ENCODE measurements around the gene CTTNBP2NL.

CTTNBP2NL gene

GRCh38 chr1:112363636-112364035 is 32.4 kb upstream of the CTTNBP2NL start:
- no peak overlapping the region for H3K4me3 ChIP-seq (ENCODE audit: low read depth, low read length)
- H3K36me3 ChIP-seq (ENCODE audit: control insufficient read depth in 2 of 2, insufficient read depth in 1 of 2, low read length in 2 of 2) = no peaks in the 10 kb centered on the region
- H3K9me3 ChIP-seq (ENCODE audit: control insufficient read depth, insufficient read depth, low read depth, low read length) = no peaks in the 10 kb centered on the region
- no peak overlapping the region for H3K27ac ChIP-seq (ENCODE audit: extremely low read depth, low read depth, low read length)
- TF ChIP-seq ZNF146 (tag by site-specific recombination; IDR thresholded peaks at IDR 0.05) = no peak
- TF ChIP-seq ZBTB10 (tag by site-specific recombination; IDR thresholded peaks at IDR 0.05) = no peak
- TF ChIP-seq ZNF302 (tag by site-specific recombination; IDR thresholded peaks at IDR 0.05; ENCODE audit: low read depth) = no peak
- no peak for TF ChIP-seq ZBTB11 (tag by site-specific recombination; conservative IDR thresholded peaks at IDR 0.05; ENCODE audit: low read depth)
- no peak for TF ChIP-seq ZNF26 (tag by site-specific recombination; IDR thresholded peaks at IDR 0.05)
- TF ChIP-seq ZNF239 (tag by site-specific recombination; IDR thresholded peaks at IDR 0.05) = no peak
- TF ChIP-seq ZNF670 (tag by site-specific recombination; IDR thresholded peaks at IDR 0.05; ENCODE audit: low read depth) = no peak
- TF ChIP-seq PBX3 (CRISPR knock-in tag; IDR thresholded peaks at IDR 0.05) = no peak
- TF ChIP-seq ZNF530 (tag by site-specific recombination; IDR thresholded peaks at IDR 0.05; ENCODE audit: low read depth) = no peak
- TF ChIP-seq YY2 (tag by site-specific recombination; IDR thresholded peaks at IDR 0.05) = no peak
- H3K4me1 ChIP-seq (ENCODE audit: control insufficient read depth, insufficient read depth, low read length) = no peaks in the 10 kb centered on the region
- ChIA-PET CTCF (no interaction called here), POLR2A (no interaction called here)

GRCh38 chr1:112368198-112368597 is 27.8 kb upstream of the CTTNBP2NL start:
- no peak for TF ChIP-seq ZNF747 (tag by site-specific recombination; IDR thresholded peaks at IDR 0.05)
- no peak for TF ChIP-seq ZNF629 (tag by site-specific recombination; IDR thresholded peaks at IDR 0.05)
- no peak for TF ChIP-seq ZNF211 (tag by site-specific recombination; IDR thresholded peaks at IDR 0.05; ENCODE audit: low read depth)
- no peak for TF ChIP-seq ZNF416 (tag by site-specific recombination; IDR thresholded peaks at IDR 0.05)
- TF ChIP-seq SALL2 (tag by site-specific recombination; IDR thresholded peaks at IDR 0.05; ENCODE audit: borderline replicate concordance) = no peak
- TF ChIP-seq ZNF658 (tag by site-specific recombination; IDR thresholded peaks at IDR 0.05) = no peak
- H3K9me3 ChIP-seq (ENCODE audit: control insufficient read depth, insufficient read depth, low read depth, low read length) = no peaks in the 10 kb centered on the region
- no peak overlapping the region for H3K4me3 ChIP-seq (ENCODE audit: low read depth, low read length)
- POLR2A ChIA-PET = no interaction called here
- no peak overlapping the region for H3K27ac ChIP-seq (ENCODE audit: extremely low read depth, low read depth, low read length)
- H3K4me1 ChIP-seq (ENCODE audit: control insufficient read depth, insufficient read depth, low read length) = no peaks in the 10 kb centered on the region
- H3K36me3 ChIP-seq (ENCODE audit: control insufficient read depth in 2 of 2, insufficient read depth in 1 of 2, low read length in 2 of 2) = no peaks in the 10 kb centered on the region
- CTCF ChIA-PET = interaction anchor here (0.9 to 5.8 kb wide), 4 partner anchors 9 to 70 kb away, joined by 3 to 68 read pairs (median 4); no protein-coding TSS in a partner anchor

All from HEK293 (cell line).